ENCODE results near the gene PGAP6.

The PGAP6 gene

DNA sequence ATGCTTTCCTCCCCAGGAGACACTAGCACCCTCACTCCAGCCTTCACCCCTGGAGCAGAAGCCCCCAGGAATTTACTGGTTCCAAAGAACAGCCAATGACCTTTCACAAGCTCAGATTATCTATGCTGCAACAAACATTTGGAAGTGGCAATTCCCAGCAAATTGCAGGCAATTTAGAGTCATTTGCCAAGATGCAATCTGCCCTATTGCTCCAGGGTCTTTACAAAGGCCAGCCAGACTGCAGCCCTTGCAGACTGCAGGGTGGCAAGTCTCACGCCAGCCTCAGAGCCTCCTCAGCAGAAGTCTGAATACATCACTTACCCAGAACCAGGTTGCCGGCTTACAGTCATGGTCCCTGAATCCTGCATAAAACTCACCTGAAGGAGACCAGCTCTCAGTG, 51.0 kb downstream of the PGAP6 start:
- DNase-seq (ENCODE audit: low read depth in 2 of 2) = no peak

DNA sequence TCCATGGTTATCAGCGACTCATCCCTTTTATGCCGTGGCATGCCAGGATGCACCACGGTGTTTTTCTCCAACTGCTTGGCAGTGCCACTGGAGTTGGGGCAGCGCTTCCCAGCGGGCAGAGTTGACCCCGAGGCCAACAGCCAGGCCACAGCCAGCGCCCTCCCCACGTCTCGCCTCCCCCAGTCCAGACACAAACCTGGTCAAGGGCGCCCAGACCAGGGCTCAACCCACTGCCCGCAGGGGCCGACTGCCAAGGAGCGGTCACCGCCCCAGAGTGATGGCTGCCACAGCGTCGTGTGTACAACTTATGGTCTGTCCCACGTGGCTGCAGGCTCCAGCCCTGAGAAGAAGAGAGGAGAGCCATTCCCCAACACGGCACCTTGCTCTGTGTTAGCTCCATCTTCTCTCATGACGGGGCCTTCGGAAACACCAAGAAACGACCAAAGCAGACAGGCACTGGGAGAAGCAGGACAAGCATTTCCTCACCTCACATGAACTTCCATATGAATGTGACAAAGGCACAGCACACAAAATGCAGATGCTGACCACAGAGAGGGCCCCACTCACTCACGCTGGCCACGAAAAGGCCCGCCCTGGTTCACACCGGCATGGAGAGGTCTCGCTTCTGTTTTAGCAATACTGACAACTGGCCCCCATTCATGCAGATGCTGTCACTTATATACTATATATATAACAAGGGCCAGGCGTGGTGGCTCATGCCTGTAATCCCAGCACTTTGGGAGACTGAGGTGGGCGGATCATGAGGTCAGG, 56.2 kb downstream of the PGAP6 start:
- DNase-seq (ENCODE audit: low read depth in 2 of 2) = no peak

DNA sequence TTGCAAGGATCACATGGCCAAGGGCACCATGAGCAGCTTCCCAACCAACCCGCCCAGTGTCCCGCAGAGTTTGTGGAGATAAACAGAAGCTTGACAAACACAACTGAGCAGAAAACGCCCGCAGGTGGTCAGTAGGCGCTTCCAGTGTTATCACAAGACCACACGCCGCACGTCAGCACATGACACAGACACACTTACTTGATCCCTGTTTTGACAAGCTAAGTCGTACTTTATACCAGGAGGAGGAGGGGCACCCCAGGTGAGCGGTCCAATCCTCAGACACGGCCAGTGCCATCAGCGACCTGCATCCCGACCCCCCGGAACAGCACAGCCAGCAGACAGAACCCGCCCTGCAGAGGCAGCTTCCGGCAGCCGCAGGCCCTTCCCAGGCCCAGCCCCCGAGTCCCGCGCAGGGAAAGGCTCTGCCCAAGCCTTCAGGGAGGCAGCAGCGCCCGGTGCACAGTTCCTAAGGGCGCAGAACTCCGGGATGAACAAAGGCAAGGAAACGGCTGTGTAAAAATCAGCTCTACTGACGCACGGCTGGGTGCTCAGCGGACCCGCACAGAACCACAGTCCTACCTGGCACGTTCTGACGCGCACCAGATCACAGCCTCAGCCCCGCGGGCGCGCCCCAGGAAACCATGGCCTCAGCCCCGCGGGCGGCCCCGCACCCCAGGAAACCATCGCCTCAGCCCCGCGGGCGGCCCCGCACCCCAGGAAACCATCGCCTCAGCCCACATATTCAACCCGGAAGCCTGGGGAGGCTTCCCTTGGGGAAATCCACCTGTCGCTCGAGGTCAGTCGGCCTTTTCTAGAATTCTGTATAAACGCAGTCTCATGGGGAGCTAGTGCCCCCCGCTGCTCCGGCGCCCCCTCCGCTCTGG, 57.1 kb downstream of the PGAP6 start:
- DNase-seq (ENCODE audit: low read depth in 2 of 2) = no peak

DNA sequence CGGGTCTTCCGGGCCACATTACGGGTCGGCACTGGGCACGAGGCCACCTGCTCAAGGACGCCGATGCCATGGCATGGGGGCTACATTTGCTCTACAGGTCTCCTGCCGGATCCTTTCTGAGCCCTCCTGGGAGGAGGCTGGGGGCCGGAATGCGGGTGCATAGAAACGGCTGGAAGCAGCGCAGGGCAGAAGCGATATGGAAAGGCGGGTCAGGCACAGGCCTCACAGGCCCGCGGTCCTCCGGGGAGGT, 57.7 kb downstream of the PGAP6 start:
- no peak for DNase-seq (ENCODE audit: low read depth in 2 of 2)

DNA sequence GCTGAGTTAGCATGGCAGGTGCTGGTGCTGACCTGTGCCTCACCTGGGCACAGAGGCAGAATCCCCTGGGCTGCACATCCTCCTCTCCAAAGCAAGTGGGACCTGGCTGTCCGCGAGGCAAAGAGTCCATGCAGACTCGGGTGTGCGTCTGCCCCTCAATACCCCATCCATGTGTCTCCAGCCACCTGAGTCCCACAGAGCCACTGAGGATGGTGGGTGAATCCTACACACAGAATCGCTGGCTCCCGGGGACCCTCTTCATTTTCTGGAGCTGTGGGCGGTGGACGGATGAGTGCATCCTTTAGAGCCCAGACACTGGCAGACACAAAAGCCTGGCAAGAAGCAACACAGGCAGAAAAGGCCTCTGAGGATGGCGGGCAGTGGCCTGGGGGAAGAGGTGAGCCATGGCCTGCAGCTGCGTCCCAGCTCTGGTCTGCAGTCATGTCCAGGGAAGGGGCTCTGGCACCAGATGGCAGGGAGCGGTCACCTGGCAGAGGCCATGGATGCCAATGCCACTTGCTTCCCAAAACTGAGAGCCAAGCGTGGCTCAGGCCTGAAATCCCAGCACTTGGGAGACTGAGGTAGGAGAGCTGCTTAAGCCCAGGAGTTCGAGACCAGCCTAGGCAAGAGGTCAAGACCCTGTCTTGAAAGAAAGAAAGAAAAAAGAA, 59.2 kb downstream of the PGAP6 start:
- DNase-seq (ENCODE audit: low read depth in 2 of 2) = no peak

DNA sequence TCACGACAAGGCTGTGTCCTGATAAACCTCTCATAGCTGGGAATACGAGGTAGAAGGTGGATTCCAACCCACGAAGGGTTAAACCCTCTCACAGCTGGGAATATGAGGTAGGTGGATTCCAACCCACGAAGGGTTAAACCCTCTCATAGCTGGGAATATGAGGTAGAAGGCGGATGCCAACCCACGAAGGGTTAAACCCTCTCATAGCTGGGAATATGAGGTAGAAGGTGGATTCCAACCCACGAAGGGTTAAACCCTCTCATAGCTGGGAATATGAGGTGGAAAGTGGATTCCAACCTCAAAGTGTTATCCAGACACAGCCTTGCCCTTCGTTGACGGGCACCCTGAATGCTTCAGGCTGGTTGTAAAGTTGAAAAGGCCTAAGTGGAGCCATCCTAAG, 60.2 kb downstream of the PGAP6 start:
- no peak for DNase-seq (ENCODE audit: low read depth in 2 of 2)

All from activated CD8-positive, alpha-beta memory T cell treated with anti-CD3 and anti-CD28 coated beads for 4 hours (primary cell).